CD4-positive, alpha-beta memory T cell (primary cell): ENCODE data around the gene TRPT1. TPM values are rescaled to one million over a fixed set of nuclear protein-coding genes. Genes with fewer than 3 reads are reported as not detected.
A peak's percentile ranks its signal among the peaks of the same experiment; 100 is the strongest.

Source experiments
- CTCF ChIA-PET: fragments of 350-600 bp; sonication (Branson Sonifier 250); formaldehyde crosslinking; loops from one replicate; lab custom pipeline; 2021; ENCODE audit warnings: inconsistent platforms; ENCODE audit not compliant: partially characterized antibody; lab: Charles Lee
- POLR2A ChIA-PET: fragments of 350-600 bp; sonication (Branson Sonifier 250); formaldehyde crosslinking; loops from one replicate; lab custom pipeline; 2021; ENCODE audit not compliant: partially characterized antibody; lab: Charles Lee
- DNase-seq, 5 donors: peaks; one replicate each; pipeline versions ENCODE4 v3.0.0 to v3.0.0-alpha.2; 2020 to 2022; ENCODE audit warnings: mixed read lengths in 1 of 5
- H3K27ac ChIP-seq: one replicate; pipeline ENCODE4 v1.7.0; 2013; ENCODE audit warnings: low read depth, low read length
- H3K27me3 ChIP-seq: 2 replicates; pipeline ENCODE4 v1.7.0; 2013; ENCODE audit warnings: mild to moderate bottlenecking, low read length, moderate library complexity; ENCODE audit not compliant: insufficient read depth
- H3K36me3 ChIP-seq: 2 replicates; pipeline ENCODE4 v1.7.0; 2013; ENCODE audit warnings: mild to moderate bottlenecking, low read length, moderate library complexity; ENCODE audit not compliant: insufficient read depth
- H3K4me1 ChIP-seq: 2 replicates; pipeline ENCODE4 v1.7.0; 2013; ENCODE audit warnings: mild to moderate bottlenecking, low read length, moderate library complexity; ENCODE audit not compliant: insufficient read depth
- H3K4me3 ChIP-seq, 2 donors: one replicate each; pipeline ENCODE4 v1.7.0; 2013; ENCODE audit warnings: low read length in 2 of 2, mild to moderate bottlenecking in 1 of 2
- H3K9me3 ChIP-seq, 2 donors: one replicate each; pipeline ENCODE4 v1.7.0; 2013; ENCODE audit warnings: low read length in 2 of 2, control low read depth in 1 of 2; ENCODE audit not compliant: control insufficient read depth in 1 of 2
- H3K27ac Mint-ChIP-seq, 7 donors: one replicate each; pipeline ENCODE4 v1.8.0; 2020 to 2021; ENCODE audit warnings: mixed read lengths in 7 of 7, mild to moderate bottlenecking in 6 of 7, inconsistent platforms in 3 of 7, moderate library complexity in 3 of 7
- H3K27me3 Mint-ChIP-seq, 2 donors: one replicate each; pipeline ENCODE4 v1.8.0; 2020 to 2021; ENCODE audit warnings: mixed read lengths in 2 of 2
- H3K36me3 Mint-ChIP-seq, 2 donors: one replicate each; pipeline ENCODE4 v1.8.0; 2020 to 2021; ENCODE audit warnings: mixed read lengths in 2 of 2, inconsistent platforms in 1 of 2, mild to moderate bottlenecking in 1 of 2
- H3K4me1 Mint-ChIP-seq, 4 donors: one replicate each; pipeline ENCODE4 v1.8.0; 2020 to 2021; ENCODE audit warnings: mixed read lengths in 4 of 4, mild to moderate bottlenecking in 1 of 4
- H3K4me3 Mint-ChIP-seq, 8 donors: one replicate each; pipeline ENCODE4 v1.8.0; 2020 to 2021; ENCODE audit warnings: mixed read lengths in 8 of 8, mild to moderate bottlenecking in 7 of 8, moderate library complexity in 6 of 8, inconsistent platforms in 3 of 8
- H3K9me3 Mint-ChIP-seq, 8 donors: one replicate each; pipeline ENCODE4 v1.8.0; 2020 to 2021; ENCODE audit warnings: mixed read lengths in 8 of 8, mild to moderate bottlenecking in 5 of 8, inconsistent platforms in 3 of 8, moderate library complexity in 1 of 8
- intact Hi-C: fragments of 100-400 bp; cut with micrococcal nuclease; formaldehyde crosslinking; loops from one replicate; pipeline ENCODE4 v1.15.1; 2023
- polyA plus RNA-seq, 2 donors: library from polyadenylated mRNA; unstranded; fragments of 300-500 nt; fragmentation: Illumina TruSeq; gene quantifications; one replicate each; pipeline ENCODE4 v1.2.3, GENCODE V29; 2021
- total RNA-seq, 2 experiments: library from RNA; stranded (reverse); gene quantifications; one replicate each; pipeline ENCODE4 v1.2.3, GENCODE V29; 2021

TRPT1 gene
- total and polyA plus RNA-seq, 4 experiments from 2014 or later, result 31.1 to 42.1 (median 36.4) TPM

- CTCF ChIA-PET, result interaction anchor here (0.6 to 2.0 kb wide), 6 partner anchors 23 to 181 kb away, joined by 3 to 8 read pairs (median 4); partner anchors contain the start of gene CATSPERZ
Measured at GRCh38 chr11:64181506-64182411, 44.2 kb downstream of the TRPT1 start.

DNA sequence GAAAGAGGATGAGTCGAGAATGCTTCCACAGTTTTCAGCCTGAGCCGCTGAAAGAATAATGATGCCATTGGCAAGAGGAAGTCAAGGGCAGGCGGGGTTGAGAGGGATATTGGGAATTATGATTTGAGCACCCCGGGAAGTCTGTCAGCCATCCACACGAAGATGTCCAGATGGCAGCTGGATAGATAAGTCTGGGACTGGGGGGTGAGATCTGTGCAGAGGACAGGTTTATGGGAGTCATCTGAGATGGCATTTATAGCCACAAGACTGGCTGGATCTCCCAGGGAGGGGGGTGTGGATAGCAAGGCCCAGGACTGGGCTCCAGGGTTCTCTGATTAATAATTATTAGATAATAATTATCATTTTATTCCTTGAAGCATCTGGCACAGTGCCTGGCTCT, 45.1 kb downstream of the TRPT1 start:
- no peaks in the 10 kb centered on the region for H3K27me3 ChIP-seq
- H3K27ac Mint-ChIP-seq, result no peak overlapping the region
- H3K36me3 ChIP-seq, result no peaks in the 10 kb centered on the region
- H3K9me3 Mint-ChIP-seq, result peaks cover 0 to 2% (median 0%) of the 10 kb centered on the region in 8 donors
- peaks cover 27% of the 10 kb centered on the region for H3K4me1 ChIP-seq
- no peak overlapping the region for H3K27ac ChIP-seq
- no peak for DNase-seq
- H3K9me3 ChIP-seq, result no peaks in the 10 kb centered on the region
- intact Hi-C loops, result no loop called here
- H3K4me3 ChIP-seq, result no peak overlapping the region
- H3K4me1 Mint-ChIP-seq, result peaks cover 13 to 41% (median 27%) of the 10 kb centered on the region in 4 donors
- ChIA-PET POLR2A (interaction anchor here (1.1 kb wide), 1 partner anchor 23 kb away, joined by 3 read pairs; no protein-coding TSS in a partner anchor), CTCF (interaction anchor here (1.1 to 2.0 kb wide), 3 partner anchors 27 to 181 kb away, joined by 3 to 8 read pairs (median 3); partner anchors contain the start of gene CATSPERZ)
- H3K36me3 Mint-ChIP-seq, result peaks cover 0 to 4% of the 10 kb centered on the region in 2 donors
- no peak overlapping the region for H3K4me3 Mint-ChIP-seq
- H3K27me3 Mint-ChIP-seq, result no peaks in the 10 kb centered on the region

More at GRCh38 chr11:64181506-64182411, 44.2 kb downstream of the TRPT1 start:
- H3K9me3 ChIP-seq, result no peaks in the 10 kb centered on the region
- intact Hi-C loops, result no loop called here
- Mint-ChIP-seq H3K9me3 (peaks cover 0 to 3% (median 0%) of the 10 kb centered on the region in 8 donors), H3K27ac (peak overlapping the region in 2 of 7 donors; percentile 46 to 47), H3K27me3 (no peaks in the 10 kb centered on the region), H3K4me1 (peaks cover 11 to 42% (median 24%) of the 10 kb centered on the region in 4 donors), H3K36me3 (peaks cover 0 to 6% of the 10 kb centered on the region in 2 donors), H3K4me3 (peak overlapping the region in 1 of 8 donors; percentile 18)
- peaks cover 24% of the 10 kb centered on the region for H3K4me1 ChIP-seq
- DNase-seq, result no peak
- H3K36me3 ChIP-seq, result no peaks in the 10 kb centered on the region
- POLR2A ChIA-PET, result interaction anchor here (0.8 kb wide), 1 partner anchor 25 kb away, joined by 3 read pairs; the partner anchor contains the start of gene FERMT3
- no peak overlapping the region for H3K4me3 ChIP-seq
- no peak overlapping the region for H3K27ac ChIP-seq
- H3K27me3 ChIP-seq, result no peaks in the 10 kb centered on the region

DNA sequence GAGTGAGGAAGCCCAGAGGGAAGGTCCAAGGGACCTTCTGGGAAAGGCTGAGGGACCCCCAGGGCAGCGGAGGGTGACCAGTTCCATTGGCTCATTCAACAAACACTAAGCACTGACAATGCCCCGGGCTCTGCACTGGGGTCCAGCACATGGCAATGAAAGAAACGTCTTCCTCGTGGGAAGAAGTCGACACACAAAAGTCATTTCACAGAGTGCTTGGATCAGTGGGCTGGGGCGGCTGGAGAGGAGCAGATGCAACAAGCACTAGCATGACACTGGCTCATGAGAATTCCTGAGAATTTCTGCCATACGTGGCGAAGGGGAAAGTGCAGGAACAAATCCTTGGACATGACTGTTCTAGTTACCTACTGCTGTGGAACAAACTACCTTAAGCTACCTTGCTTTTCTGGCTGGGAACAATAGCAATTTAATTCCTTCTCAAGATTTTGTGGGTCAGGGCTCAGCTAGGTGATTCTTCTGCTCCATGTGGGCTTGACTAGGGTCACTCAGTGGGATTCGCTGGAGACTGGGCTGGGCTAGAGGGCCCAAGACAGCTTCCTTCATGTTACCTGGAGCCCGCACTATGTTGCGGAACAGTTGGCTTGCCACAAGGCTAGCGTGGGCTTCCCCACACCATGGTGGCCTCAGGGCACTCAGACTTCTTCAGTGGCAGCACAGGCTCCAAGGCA, 46.9 kb downstream of the TRPT1 start:
- no peaks in the 10 kb centered on the region for H3K27me3 Mint-ChIP-seq
- CTCF ChIA-PET, result interaction anchor here (1.3 kb wide), 1 partner anchor 27 kb away, joined by 3 read pairs; no protein-coding TSS in a partner anchor
- Histone ChIP-seq H3K4me1 (peaks cover 17% of the 10 kb centered on the region), H3K27ac (no peak overlapping the region), H3K27me3 (no peaks in the 10 kb centered on the region), H3K36me3 (no peaks in the 10 kb centered on the region), H3K9me3 (no peaks in the 10 kb centered on the region), H3K4me3 (no peak overlapping the region)
- no peak overlapping the region for H3K4me3 Mint-ChIP-seq
- intact Hi-C loops, result no loop called here
- POLR2A ChIA-PET, result no interaction called here
- DNase-seq, result no peak
- H3K27ac Mint-ChIP-seq, result no peak overlapping the region
- peaks cover 7 to 29% (median 21%) of the 10 kb centered on the region in 4 donors for H3K4me1 Mint-ChIP-seq
- peaks cover 0 to 1% (median 0%) of the 10 kb centered on the region in 8 donors for H3K9me3 Mint-ChIP-seq
- peaks cover 0 to 2% of the 10 kb centered on the region in 2 donors for H3K36me3 Mint-ChIP-seq

DNA sequence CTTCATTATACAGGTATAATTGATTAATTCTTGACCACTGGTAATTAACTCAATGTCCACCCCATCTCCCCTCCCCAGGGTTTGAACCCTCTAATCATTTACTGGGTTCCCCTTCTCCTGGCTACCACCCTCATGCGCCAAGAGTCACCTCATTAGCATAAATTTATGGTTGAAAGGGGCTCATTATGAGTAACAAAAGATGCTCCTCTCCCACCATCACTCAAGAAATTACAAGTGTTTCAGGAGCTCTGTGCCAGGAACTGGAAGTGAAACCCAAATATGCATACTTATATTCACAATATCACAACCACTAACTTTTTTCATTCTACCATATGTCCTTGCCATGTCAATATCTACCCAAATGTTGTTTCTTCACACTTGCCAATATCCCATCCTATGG, 47.8 kb downstream of the TRPT1 start:
- no peak overlapping the region for H3K27ac Mint-ChIP-seq
- no peaks in the 10 kb centered on the region for H3K27me3 ChIP-seq
- H3K4me1 Mint-ChIP-seq, result peaks cover 7 to 22% (median 16%) of the 10 kb centered on the region in 4 donors
- CTCF ChIA-PET, result no interaction called here
- no peak overlapping the region for H3K4me3 Mint-ChIP-seq
- peaks cover 8% of the 10 kb centered on the region for H3K4me1 ChIP-seq
- no peaks in the 10 kb centered on the region for H3K9me3 ChIP-seq
- H3K27ac ChIP-seq, result no peak overlapping the region
- intact Hi-C loops, result no loop called here
- peaks cover 0 to 1% (median 0%) of the 10 kb centered on the region in 8 donors for H3K9me3 Mint-ChIP-seq
- DNase-seq, result no peak
- no peaks in the 10 kb centered on the region for H3K36me3 ChIP-seq
- H3K27me3 Mint-ChIP-seq, result no peaks in the 10 kb centered on the region
- H3K4me3 ChIP-seq, result no peak overlapping the region
- H3K36me3 Mint-ChIP-seq, result peaks cover 0 to 4% of the 10 kb centered on the region in 2 donors
- POLR2A ChIA-PET, result no interaction called here

DNA sequence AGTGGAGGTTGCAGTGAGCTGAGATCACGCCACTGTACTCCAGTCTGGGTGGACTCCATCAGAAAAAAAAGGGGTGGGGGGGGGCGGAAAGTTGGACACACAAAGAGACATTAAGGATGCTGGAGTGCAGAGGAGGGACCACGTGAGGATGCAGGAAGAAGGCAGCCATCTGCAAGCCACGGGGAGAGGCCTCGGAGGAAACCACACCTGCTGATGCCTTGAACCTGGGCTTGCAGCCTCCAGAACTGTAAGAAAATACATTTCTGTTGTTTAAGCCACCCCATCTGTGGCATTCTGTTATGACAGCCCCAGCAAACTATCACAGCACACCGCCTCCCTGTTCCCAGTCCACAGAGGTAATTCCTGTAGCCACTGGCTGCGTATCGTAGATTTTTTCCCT, 49.2 kb downstream of the TRPT1 start:
- Mint-ChIP-seq H3K4me1 (peaks cover 5 to 14% (median 11%) of the 10 kb centered on the region in 4 donors), H3K27ac (peak overlapping the region in 4 of 7 donors; percentile 25 to 88 (median 56)), H3K4me3 (no peak overlapping the region), H3K36me3 (peaks cover 0 to 4% of the 10 kb centered on the region in 2 donors), H3K27me3 (no peaks in the 10 kb centered on the region), H3K9me3 (peaks cover 0 to 1% (median 0%) of the 10 kb centered on the region in 8 donors)
- H3K36me3 ChIP-seq, result no peaks in the 10 kb centered on the region
- H3K4me3 ChIP-seq, result no peak overlapping the region
- H3K4me1 ChIP-seq, result peaks cover 8% of the 10 kb centered on the region
- ChIA-PET POLR2A (interaction anchor here (2.2 kb wide), 1 partner anchor 9 kb away, joined by 10 read pairs; the partner anchor contains the start of gene STIP1), CTCF (interaction anchor here (0.6 to 1.1 kb wide), 2 partner anchors 29 to 252 kb away, joined by 3 read pairs; no protein-coding TSS in a partner anchor)
- no peak for DNase-seq
- H3K27ac ChIP-seq, result no peak overlapping the region
- H3K27me3 ChIP-seq, result no peaks in the 10 kb centered on the region
- no peaks in the 10 kb centered on the region for H3K9me3 ChIP-seq
- intact Hi-C loops, result no loop called here
